Activated CD8-positive, alpha-beta memory T cell treated with anti-CD3 and anti-CD28 coated beads, Interleukin-2, amount 50 U/mL, for 1 hour (primary cell): ENCODE results near the gene BTG4.

ENCODE experiments used
- DNase-seq: peaks from one replicate; pipeline ENCODE4 v3.0.0-alpha.2; 2020; ENCODE audit errors: extremely low read depth

BTG4 gene

DNA sequence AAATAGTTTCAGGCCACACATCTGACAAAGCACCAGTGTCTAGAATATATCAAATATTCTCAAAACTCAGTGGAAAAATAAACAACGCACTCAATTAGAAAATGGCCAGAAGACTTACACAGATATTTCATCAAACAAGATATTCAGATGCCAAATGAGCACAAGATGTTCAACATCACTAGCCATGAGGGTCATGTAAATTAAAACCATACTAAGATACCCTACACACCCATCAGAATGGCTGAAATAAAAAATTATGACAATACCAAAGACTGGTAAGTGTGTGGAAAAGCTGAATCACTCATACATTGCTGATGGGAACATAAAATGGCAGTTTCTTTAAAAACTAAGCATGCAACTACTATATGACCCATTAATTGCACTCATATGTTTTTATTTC, 21.7 kb downstream of the BTG4 start:
- DNase-seq = no peak

DNA sequence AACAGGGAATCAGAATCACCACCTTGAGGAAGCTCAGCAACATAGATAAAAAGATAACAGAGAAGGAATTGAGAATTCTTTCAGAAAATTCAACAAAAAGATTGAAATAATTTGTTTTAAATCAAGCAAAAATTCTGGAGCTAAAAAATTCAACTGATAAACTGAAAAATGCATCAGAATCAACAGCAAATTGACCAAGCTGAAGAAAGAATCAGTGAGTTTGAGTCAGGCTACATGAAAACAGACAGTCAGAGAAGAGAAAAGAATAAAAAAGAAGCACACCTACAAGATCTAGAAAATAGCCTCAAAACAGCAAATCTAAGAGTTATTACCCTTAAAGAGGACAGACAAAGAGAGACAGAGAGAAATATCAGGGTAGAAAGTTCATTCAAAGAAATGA, 28.8 kb downstream of the BTG4 start:
- DNase-seq = no peak

DNA sequence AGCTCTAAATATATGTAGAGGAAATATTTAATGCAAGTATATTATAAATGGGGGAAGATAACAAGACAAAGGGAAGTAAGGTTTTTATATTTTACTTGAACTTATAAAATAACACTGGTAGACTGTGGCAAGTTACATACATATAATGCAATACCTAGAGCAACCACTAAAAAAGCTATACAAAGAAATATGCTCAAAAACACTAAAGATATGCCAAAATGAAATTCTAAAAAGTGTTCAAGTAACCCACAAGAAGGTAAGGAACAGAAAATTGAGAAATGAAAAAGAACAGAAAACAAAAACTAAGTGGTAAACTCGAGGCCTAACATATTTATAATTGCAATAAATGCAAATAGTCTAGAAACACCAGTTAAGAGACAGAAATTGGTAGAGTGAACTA, 32.5 kb downstream of the BTG4 start:
- DNase-seq = no peak

DNA sequence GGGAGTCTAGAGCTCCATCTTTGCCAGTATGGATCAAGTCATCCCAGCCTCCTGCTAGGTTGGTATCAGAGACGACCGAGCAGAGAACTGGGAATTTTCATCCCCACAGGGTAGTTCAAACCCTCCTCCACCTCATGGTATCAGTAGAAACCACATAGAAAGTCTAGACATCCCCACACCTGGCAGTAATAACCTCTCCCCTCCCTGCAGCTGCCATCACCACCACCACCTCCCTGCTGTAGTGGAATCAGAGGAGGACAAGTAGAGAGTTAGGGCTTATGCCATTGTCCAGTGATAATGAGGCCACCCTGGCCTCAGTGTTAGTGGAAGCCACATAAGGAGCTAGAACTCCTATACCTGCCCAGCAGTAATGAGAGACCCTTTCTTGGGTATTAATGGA, 34.3 kb downstream of the BTG4 start:
- DNase-seq = no peak

DNA sequence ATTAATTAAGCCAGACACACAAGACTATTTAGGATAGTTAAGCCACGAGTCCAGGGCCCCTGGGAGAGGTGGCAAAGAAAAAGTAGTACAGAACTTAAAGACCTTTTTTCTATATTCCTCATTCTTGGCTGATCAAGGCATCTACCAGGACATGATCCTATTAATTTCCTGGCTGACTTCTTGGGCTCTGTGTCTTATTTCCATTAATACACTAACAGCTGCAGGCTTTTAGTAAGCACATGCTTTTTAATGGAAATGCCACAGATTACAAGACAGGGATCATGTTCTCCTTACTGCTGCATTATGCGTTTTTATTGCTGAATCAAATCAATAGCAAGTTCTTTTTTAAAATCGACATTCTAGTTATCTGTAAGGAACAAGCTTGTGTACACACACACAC, 35.2 kb downstream of the BTG4 start:
- DNase-seq = no peak

DNA sequence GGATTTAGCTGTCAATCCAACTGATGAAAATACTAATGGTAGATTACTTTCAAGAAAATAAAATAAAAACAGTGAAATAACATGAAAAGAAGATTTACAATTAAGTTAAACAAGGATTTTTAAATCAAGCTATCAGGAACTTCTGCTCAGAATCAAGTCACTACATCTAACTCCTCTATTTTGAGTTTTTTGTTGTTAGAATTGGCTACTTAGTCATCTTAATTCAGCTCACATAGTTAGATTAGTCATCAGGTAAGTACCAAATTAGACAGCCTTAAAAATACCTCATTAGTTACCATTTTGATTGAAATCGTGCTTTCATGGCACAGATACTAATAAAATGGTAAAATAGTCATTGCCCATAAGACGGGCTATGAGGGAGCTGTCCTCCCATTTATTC, 35.8 kb downstream of the BTG4 start:
- no peak for DNase-seq

DNA sequence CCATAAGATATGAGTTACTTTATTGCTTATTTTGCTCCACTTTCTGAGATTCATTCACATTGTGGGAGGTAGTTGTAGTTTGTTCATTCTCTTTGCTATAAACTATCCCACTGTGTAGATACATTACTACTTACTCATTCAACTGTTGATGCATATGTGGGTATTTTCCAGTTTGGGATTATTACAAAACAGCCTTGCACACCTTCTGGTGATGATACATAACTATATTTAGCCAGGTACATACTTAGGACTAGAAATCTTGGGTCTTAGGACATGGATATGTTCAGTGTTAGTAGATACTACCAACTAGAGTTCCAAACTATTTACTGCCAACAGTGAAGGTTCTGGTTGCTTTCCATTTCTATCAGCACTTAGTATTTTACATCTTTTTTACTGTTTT, 37.8 kb downstream of the BTG4 start:
- DNase-seq = no peak

DNA sequence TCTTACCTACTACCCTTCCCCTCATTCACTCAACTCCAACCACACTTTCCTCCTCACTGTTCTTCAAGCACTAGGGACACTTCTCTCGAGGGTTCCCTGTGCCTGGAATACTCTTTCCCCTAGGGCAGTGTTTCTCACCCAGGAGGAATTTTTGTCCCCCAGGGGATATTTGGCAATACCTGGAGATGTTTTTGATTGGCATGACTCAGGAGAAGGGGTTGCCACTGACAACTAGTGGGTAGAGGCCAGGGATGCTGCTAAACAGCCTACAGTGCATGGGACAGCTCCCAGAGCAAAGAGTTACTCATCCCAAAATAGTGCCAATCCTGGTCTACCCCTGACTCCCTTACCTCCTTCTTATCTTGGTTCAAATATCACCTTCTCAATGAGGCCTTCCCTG, 40.0 kb downstream of the BTG4 start:
- no peak for DNase-seq

DNA sequence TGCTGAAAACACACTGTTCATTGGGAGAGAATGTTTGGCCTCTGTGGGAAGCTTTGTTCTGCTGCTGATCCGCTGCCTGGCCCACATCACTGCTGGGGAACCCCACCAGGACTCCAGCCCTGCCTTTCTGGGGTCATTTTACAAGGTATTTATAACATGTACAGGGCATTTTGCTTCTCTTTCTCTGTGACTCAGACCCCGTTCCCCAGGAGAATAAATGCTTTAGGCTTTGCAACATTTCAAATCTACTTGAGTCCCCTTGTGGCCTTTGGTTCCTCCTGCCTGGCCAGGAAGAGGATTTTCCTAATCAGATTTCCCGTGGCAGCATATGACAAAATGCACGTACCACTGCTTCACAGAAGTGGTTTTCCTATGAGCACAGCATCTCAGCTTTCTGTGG, 43.0 kb downstream of the BTG4 start:
- DNase-seq = no peak

DNA sequence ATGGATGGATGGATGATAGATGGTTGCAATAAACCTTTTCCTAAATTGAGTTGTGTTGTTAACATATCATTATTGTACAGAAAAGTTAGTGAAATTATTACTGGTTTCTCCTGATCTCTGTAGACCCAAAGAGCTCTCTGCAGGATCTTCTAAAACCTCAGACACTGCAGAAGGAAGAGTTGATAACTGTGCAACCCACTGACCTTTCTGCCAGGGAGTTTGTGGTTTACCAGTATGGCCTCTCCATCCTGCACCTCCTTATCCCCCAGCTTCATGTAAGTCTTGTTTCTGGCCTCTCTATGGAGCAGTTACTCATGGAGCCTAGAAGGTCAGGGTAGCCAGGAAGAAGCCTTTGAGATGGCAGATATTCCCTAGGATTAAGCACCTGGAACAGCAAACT, 45.6 kb downstream of the BTG4 start:
- no peak for DNase-seq

DNA sequence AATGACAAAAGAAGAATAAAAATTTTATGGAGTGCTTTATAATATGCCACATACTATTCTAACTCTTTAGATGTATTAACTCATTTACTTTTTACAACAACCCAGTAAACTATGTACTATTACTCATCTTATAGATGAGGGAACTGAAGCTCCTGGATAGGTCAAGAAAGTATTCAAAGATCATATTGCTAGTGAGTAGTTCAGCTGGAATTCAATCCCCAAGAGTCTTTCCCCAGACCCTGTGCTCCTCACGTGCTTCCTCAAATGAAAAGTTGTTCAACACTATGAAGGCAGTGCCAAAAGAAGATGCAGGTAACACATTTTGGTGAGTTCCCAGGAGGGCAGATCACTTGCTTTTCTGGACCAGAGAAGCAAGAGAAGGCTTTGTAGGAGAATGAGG, 46.8 kb downstream of the BTG4 start:
- DNase-seq = no peak

DNA sequence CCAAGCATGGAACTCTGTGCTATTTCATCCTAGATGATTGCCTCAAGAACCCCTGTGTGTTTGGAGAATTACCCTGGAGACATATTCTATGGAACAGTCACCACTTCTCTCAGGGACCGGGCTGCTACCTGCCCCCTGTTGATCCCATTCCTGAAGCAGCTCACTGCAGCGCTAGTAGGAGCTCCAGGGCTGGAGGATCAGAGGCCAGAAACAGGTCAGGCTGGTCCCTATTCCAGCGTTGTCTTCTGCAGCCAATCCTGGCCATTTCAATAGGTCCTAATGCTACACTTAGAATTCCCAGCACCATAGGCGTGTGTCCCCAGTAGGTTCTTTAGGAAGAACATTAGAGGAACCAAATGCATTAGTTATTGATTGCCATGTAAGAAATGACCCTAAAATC, 48.9 kb downstream of the BTG4 start:
- DNase-seq = no peak

DNA sequence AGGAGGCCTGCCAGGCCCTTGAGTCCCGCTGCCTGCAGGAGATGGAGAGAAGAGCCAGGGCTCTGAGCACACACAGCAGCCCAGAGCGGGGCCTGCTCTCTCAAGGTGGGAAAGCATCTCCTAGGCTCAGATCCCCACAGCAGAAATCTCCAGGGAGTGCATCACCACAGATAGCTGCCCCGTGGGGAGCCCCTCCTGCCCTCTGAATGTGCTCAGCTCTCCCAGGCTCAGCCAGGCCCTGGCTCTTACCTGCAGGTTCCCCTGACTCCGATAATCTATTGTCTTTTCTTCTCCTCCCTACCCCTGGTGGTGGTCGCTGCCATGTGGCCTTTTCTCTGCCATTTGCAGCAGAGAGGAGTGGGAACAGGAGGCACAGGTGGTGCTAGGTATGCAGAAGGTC, 49.9 kb downstream of the BTG4 start:
- DNase-seq = no peak

DNA sequence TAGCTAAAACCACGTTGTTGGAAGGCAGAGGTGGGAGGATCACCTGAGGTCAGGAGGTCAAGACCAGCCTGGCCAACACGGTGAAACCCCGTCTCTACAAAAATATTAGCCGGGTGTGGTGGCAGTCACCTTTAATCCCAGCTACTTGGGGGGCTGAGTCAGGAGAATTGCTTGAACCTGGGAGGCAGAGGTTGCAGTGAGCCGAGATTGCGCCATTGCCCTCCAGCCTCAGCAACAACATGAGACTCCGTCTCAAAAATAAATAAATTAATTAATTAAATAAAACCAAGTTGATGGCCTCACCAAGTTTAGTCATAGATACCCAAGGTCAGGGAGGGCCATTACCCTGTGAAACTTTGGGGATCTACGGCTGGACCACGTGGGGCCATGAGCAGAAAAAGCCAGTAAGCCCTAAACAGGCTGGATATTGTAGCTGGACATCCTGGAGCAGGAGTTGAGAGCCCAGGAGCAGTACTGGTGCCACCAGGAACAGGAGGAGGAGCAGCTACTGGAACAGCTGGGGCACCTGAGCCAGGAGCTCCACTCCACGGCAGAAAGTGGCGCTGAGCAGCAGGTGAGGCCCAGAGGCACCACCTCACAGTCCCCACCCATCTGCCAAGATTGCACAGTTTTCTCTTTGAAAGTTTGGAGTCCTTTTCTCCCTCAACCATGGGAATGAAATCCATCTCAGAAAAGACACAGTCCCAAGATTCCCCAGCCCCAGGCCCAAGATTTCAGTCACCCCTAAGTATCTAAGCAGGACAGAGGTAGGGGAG, 50.5 kb downstream of the BTG4 start:
- no peak for DNase-seq

DNA sequence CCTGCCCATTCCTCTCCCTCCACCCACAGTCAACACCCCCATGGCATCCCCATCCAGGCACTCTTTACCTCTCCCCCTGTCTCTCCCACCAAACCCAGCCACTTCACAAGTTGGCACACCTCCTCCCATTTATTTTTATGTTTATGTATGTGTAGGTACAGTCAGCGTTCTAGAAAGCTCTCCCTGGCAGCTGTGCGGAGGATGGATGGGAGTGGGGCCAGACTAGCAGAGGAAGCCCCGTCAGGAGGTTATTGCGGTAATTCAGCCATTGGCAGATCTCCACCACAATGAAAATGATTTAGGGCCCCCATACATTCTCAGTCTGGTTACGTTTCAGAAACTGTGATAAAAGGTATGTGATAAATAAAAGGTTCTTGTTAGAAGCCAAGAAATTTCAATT, 51.3 kb downstream of the BTG4 start:
- DNase-seq = no peak

DNA sequence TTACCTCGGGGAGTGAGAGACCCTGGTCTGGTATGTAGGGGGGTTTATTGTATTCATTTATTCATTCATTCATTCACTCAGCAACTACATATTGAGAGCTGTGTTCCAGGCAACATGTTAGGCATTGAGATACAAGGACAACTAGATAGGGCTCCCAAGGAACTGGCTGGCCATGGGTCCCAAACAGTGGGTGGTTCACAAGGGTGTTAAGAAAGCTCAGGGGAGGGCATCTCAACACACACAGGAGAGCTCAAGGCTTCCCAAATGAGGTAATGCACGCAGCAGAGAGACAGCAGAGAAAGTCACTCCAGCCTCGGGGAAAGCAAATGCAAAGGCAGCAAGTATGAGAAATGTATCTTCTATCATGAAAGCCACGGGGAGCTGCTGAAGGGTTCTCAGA, 51.8 kb downstream of the BTG4 start:
- no peak for DNase-seq

DNA sequence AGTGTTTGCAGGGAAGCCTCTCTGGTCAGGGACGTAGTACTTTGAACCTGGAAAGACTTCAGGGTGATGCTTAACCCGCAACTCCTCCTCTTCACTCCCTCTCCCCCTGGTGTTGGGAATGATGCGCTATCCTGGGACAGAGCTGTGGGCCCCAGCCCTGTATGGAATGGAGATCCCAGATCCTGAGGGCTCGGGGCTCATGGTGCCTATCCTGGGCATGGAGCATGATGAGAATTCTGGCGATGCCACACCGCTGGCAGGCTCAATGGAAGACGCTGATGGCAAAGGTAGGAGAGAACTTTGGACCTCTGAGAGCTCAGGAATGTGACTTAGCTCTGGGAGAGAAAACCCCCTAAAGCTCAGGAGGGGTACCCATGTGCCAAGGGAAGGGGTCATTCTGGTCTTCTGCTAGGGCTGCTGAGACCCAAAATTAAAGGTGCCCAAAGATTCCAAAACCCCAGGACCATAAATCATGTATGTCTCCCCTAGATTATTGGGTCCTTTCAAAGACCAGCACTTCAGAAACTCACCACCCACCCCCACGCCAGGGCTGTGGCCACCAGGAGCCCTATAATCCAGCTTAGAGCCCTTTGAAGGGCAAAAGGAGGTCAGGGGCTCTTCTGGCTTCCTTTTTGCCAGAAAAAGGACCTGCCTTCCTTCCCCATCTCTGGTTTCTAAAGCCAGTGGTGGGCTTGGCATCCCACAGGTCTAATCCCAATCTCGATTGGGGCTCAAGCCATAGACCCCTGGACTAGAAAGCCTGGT, 52.5 kb downstream of the BTG4 start:
- DNase-seq = no peak

DNA sequence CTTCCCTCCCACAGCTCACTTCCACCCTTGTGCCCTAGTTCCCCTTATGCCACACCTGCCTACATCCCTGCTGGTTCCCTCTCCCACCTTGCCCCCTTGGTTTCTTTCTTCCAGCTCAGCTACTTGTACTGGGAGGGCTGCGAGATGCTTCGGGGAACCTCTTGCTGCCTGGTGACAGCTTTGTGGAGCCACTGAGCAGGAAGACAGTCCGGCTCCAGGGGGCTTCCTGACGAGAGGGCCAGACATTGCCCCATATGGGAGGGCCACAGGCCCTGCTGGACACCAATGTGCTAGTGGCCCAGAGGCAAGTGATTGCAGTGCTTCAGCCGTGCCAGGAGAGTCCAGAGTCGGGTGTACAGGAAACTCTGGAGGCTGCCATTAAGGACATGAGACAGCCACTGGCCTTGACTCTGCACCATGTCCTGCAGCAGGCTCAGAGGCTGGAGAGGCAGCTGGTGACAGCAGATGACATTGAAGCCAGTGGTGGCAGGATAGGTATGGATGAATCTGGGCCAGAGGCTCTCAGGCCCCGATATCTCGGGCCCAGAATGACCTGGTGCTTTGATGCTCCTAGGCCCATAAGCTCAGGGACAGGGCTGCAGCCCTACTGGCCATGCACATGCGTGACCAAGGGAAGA, 54.3 kb downstream of the BTG4 start:
- DNase-seq = no peak

DNA sequence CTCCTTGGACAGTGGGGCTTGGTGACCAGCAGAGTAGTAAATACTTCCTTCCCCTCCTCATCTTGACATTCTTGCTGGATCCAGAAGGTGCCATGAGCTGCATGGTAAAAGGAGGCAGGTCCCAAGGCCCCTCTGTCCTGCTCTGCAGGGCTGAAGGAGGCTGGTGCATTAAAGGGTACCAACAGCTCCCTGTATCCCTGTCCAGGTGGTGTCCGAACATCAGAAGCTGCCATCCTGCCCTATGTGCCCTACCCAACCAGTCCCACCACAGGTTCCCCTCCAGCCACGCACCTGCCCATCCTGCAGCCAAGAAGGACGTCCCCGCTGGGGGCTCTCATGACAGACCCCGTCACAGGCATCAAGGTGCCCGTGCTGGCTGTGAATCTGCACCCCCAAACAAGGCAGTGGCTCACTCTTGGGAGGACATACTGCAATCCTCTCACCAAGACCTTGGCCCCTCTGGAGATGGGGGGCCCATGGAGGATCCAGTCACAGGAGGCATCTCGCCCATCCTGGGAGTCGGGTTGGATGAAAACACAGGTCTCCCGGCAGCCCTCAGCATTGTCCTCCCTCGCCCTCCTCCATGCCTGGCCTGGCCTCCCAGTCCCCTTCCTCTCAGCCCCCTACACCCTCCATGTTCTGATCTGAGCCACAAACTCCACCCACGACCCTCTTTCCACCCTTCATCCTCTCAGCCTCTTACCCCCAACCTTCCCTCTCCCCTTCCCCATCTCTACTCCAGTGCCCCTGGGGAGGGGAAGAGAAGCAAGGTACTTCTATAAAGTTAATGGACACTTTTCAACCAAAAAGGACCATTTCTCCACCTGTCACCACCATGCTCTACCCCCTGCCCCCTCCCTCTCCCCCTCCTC, 55.1 kb downstream of the BTG4 start:
- no peak for DNase-seq

DNA sequence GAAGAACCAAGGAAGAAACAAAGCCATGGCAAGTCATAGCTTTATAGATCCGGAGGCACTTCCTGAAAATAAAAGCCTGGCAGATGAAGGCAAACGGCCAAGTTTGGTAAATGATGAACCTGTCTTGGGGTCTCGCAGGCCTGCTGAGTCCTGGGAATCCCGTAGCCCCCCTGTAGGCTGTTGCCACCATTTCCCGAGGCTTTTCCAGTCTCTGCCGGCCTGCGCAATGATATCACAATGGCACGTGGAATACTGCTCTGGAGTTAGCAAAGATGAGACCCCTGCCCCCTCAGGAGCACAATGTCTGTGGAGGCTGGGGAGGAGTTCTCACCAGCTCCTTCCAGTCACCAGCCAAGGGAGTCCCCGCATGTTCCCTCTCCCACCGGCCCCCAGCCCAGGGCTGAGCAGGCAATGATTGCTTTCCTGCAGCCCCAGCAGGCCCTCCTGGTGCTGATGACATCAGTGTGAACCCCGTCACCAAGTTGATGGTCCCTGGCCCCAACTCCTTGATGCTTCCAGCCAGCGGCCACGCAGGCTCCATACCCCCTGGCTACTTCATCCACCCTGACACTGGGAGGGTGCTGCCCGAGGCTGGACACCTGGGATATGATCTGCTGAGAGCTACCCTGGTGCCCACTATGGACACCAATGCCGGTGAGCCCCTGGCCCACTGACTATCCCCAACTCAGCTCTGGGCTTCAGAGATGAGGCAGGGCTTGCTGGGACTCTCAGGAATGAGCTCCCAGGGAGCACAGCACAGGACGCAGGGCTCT, 55.9 kb downstream of the BTG4 start:
- no peak for DNase-seq
